PC-9 (cell line): ENCODE results near the gene ADGRD1. TPM values are rescaled to one million over a fixed set of nuclear protein-coding genes. Genes with fewer than 3 reads are reported as not detected.

Experiments
- BruUV-seq: library from RNA; stranded (reverse); fragments of 400-500 nt; replicated peaks from 2 replicates; lab custom pipeline; 2021; lab: Mats Ljungman, UMichigan
- CTCF ChIA-PET: fragments of 300-600 bp; sonication (Branson Sonifier 250); formaldehyde crosslinking; loops from one replicate; lab custom pipeline; 2022; ENCODE audit warnings: antibody characterized with exemption; lab: Charles Lee
- POLR2A ChIA-PET: fragments of 300-600 bp; sonication (Branson Sonifier 250); formaldehyde crosslinking; loops from one replicate; lab custom pipeline; 2022; ENCODE audit warnings: antibody characterized with exemption; ENCODE audit not compliant: unreplicated experiment; lab: Charles Lee
- DNase-seq, 2 experiments: peaks; one replicate each; pipeline versions ENCODE4 v3.0.0 to v3.0.0-alpha.2; 2015 to 2022; ENCODE audit warnings: mixed read lengths in 1 of 2
- H2AFZ ChIP-seq: fragments of 200-600 bp; sonication (generic); 2 replicates; pipeline ENCODE4 v1.8.1; 2017; ENCODE audit warnings: antibody characterized with exemption
- H3F3A ChIP-seq: fragments of 200-600 bp; sonication (generic); 2 replicates; pipeline ENCODE4 v1.8.1; 2017; ENCODE audit warnings: antibody characterized with exemption, mild to moderate bottlenecking, low read depth; ENCODE audit not compliant: insufficient read depth
- H3K27ac ChIP-seq: fragments of 200-600 bp; sonication (generic); 2 replicates; pipeline ENCODE4 v1.6.1; 2016; ENCODE audit warnings: mixed run types
- H3K27me3 ChIP-seq: fragments of 200-600 bp; sonication (generic); 2 replicates; pipeline ENCODE4 v1.6.1; 2016; ENCODE audit warnings: low read depth, mixed run types; ENCODE audit not compliant: insufficient read depth
- H3K36me3 ChIP-seq: fragments of 200-600 bp; sonication (generic); 2 replicates; pipeline ENCODE4 v1.6.1; 2016; ENCODE audit warnings: low read depth, mixed run types
- H3K4me1 ChIP-seq: fragments of 200-600 bp; sonication (generic); replicated peaks from 2 replicates; pipeline ENCODE4 v1.6.1; 2016; ENCODE audit warnings: mixed run types; ENCODE audit not compliant: insufficient read depth
- H3K4me2 ChIP-seq: fragments of 200-600 bp; sonication (generic); 2 replicates; pipeline ENCODE4 v1.6.1; 2017; ENCODE audit warnings: mixed run types
- H3K4me3 ChIP-seq: fragments of 200-600 bp; sonication (generic); 2 replicates; pipeline ENCODE4 v1.6.1; 2016; ENCODE audit warnings: mixed run types
- H3K79me2 ChIP-seq: fragments of 200-600 bp; sonication (generic); 2 replicates; pipeline ENCODE4 v1.6.1; 2017; ENCODE audit warnings: low read depth, mixed run types
- H3K9me2 ChIP-seq: fragments of 200-600 bp; sonication (generic); 2 replicates; pipeline ENCODE4 v1.8.1; 2017; ENCODE audit warnings: mild to moderate bottlenecking; ENCODE audit not compliant: insufficient read depth
- H3K9me3 ChIP-seq: fragments of 200-600 bp; sonication (generic); 2 replicates; pipeline ENCODE4 v1.8.1; 2016; ENCODE audit warnings: low read depth; ENCODE audit not compliant: insufficient read depth
- H4K20me1 ChIP-seq: fragments of 200-600 bp; sonication (generic); 2 replicates; pipeline ENCODE4 v1.8.1; 2017; ENCODE audit not compliant: insufficient read depth
- CTCF ChIP-seq: fragments of 200-600 bp; sonication (generic); conservative IDR thresholded peaks from 2 replicates; pipeline ENCODE4 v1.6.1; 2017; ENCODE audit warnings: mixed run types, antibody characterized with exemption, mild to moderate bottlenecking, moderate library complexity
- EZH2 ChIP-seq: fragments of 200-600 bp; sonication (generic); IDR thresholded peaks from 2 replicates; pipeline ENCODE4 v1.8.0; 2017; ENCODE audit warnings: antibody characterized with exemption, low read depth
- intact Hi-C: fragments of 100-400 bp; cut with micrococcal nuclease; formaldehyde crosslinking; loops from one replicate; pipeline ENCODE4 v1.10.0; 2022; ENCODE audit not compliant: unreplicated experiment
- total RNA-seq: library from RNA; stranded (reverse); gene quantifications from 2 replicates; pipeline ENCODE4 v1.2.3, GENCODE V29; 2021

Gene ADGRD1
- total RNA-seq, 1 experiment from 2014 or later: not detected

- H3K36me3 ChIP-seq: no peaks in the 10 kb centered on the region
- no peaks in the 10 kb centered on the region for H3K9me3 ChIP-seq
- no peaks in the 10 kb centered on the region for H3K79me2 ChIP-seq
- no peak overlapping the region for H2AFZ ChIP-seq
- H3K4me2 ChIP-seq: no peak overlapping the region
- H3K4me1 ChIP-seq: no peaks in the 10 kb centered on the region
- DNase-seq: no peak
- H3K27me3 ChIP-seq: peaks cover 61% of the 10 kb centered on the region
- no TSS peak for BruUV-seq
- TF ChIP-seq CTCF (no peak), EZH2 (no peak)
- H3K27ac ChIP-seq: no peak overlapping the region
- intact Hi-C loops: no loop called here
- H3F3A ChIP-seq: no peaks in the 10 kb centered on the region
- ChIA-PET POLR2A (no interaction called here), CTCF (no interaction called here)
- H4K20me1 ChIP-seq: no peaks in the 10 kb centered on the region
- no peak overlapping the region for H3K4me3 ChIP-seq
- H3K9me2 ChIP-seq: no peaks in the 10 kb centered on the region
These were observed 87.7 kb downstream of the ADGRD1 start for GRCh38 chr12:131041216-131041967.

DNA sequence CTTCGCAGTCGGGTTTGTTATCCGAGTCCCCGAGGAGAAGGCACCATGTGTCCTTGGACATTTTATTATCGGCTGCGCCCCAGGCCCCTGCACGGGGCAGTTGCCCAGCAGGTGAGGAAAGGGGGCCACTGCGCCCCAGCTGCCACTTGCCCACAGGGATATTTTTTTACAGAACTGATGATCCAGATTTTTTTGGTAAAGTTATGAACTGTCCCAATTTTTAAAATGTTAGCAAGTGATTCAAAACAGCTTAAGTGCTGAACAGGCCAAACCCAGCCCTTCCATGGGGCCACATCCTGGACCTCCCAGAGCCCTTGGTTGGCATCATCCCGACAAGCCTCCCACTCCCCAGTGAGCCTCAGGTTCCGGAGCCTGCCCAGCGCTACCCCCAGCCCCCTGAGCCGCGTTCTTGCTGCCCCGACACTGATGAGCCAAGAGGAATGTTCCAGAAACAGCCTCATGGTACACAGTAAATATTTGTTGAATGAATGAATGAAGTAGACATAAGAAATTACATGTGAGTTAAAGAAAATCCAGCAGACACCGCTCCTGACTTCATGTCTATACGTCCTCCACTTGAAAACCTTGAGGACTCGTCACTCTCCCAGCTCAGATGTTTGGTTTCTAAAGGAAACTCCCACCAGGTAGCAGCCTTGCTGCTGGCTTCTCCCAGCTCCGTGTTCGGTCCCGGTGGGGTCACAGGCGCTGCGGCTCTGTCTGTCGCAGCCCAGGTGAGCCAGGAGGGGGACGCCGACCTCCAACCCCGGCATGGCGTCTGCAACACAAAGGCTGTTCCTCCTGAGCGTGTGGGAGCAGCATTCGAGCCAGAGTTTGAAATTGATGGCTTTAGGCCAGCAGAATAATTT, 88.5 kb downstream of the ADGRD1 start:
- H3K4me2 ChIP-seq: no peak overlapping the region
- BruUV-seq: no TSS peak
- CTCF ChIA-PET: no interaction called here

More for the DNA sequence above, 88.5 kb downstream of the ADGRD1 start:
- no peak for TF ChIP-seq EZH2
- TF ChIP-seq CTCF: no peak
- no peaks in the 10 kb centered on the region for H4K20me1 ChIP-seq
- no peaks in the 10 kb centered on the region for H3F3A ChIP-seq
- H3K27ac ChIP-seq: no peak overlapping the region
- no peak for DNase-seq
- no peaks in the 10 kb centered on the region for H3K79me2 ChIP-seq
- no peaks in the 10 kb centered on the region for H3K9me2 ChIP-seq
- H3K36me3 ChIP-seq: no peaks in the 10 kb centered on the region
- H3K9me3 ChIP-seq: no peaks in the 10 kb centered on the region
- no peak overlapping the region for H3K4me3 ChIP-seq
- H2AFZ ChIP-seq: no peak overlapping the region
- intact Hi-C loops: no loop called here
- POLR2A ChIA-PET: no interaction called here
- peaks cover 61% of the 10 kb centered on the region for H3K27me3 ChIP-seq
- H3K4me1 ChIP-seq: no peaks in the 10 kb centered on the region
